SK-N-SH (cell line): ENCODE results near the gene PITPNB. TPM values are rescaled to one million over a fixed set of nuclear protein-coding genes. Genes with fewer than 3 reads are reported as not detected.

ENCODE experiments used
- CTCF ChIA-PET: fragments of 300-600, 350-600 bp; formaldehyde crosslinking; extraction: SDS; loops from one replicate; lab custom pipeline; 2021; lab: Yijun Ruan, JAX
- POLR2A ChIA-PET: fragments of 350-600 bp; sonication (Branson Sonifier 250); formaldehyde crosslinking; extraction: SDS; loops from one replicate; lab custom pipeline; 2020; ENCODE audit warnings: antibody characterized with exemption, inconsistent platforms; lab: Yijun Ruan, JAX
- DNase-seq: peaks from one replicate; pipeline ENCODE4 v3.0.0; 2012
- H2AFZ ChIP-seq: fragments of 200-600 bp; sonication (generic); 2 replicates; pipeline ENCODE4 v1.8.1; 2016; ENCODE audit warnings: antibody characterized with exemption, mild to moderate bottlenecking, low read depth
- H3F3A ChIP-seq: fragments of 200-600 bp; sonication (generic); replicated peaks from 2 replicates; pipeline ENCODE3; 2016; ENCODE audit warnings: antibody characterized with exemption, mild to moderate bottlenecking; ENCODE audit not compliant: insufficient read depth
- H3K27ac ChIP-seq, 2 experiments: fragments of 200-500 bp in 1 of 2; fragments of 200-600 bp in 1 of 2; sonication (Bioruptor generic) in 1 of 2; sonication (generic), shearing (Covaris generic) in 1 of 2; 2 replicates each; pipeline versions ENCODE4 v1.5.1 to v1.6.1; 2014 to 2016; ENCODE audit warnings: low read depth in 2 of 2, inconsistent platforms in 1 of 2, low read length in 1 of 2, mild to moderate bottlenecking in 1 of 2, mixed read lengths in 1 of 2
- H3K27me3 ChIP-seq: fragments of 200-600 bp; sonication (generic), shearing (Covaris generic); 2 replicates; pipeline ENCODE4 v1.6.1; 2016; ENCODE audit warnings: mixed run types; ENCODE audit not compliant: insufficient read depth
- H3K36me3 ChIP-seq, 2 experiments: fragments of 200-500 bp in 1 of 2; fragments of 200-600 bp in 1 of 2; sonication (Bioruptor generic) in 1 of 2; sonication (generic) in 1 of 2; replicated peaks in 1 of 2; 2 replicates each; pipeline versions ENCODE3 to v1.5.1; 2014 to 2016; ENCODE audit warnings: low read length in 1 of 2, mild to moderate bottlenecking in 1 of 2; ENCODE audit not compliant: insufficient read depth in 2 of 2, control insufficient read depth in 1 of 2
- H3K4me1 ChIP-seq, 2 experiments: fragments of 200-500 bp in 1 of 2; fragments of 200-600 bp in 1 of 2; sonication (Bioruptor generic) in 1 of 2; sonication (generic), shearing (Covaris generic) in 1 of 2; 2 replicates each; pipeline versions ENCODE4 v1.5.1 to v1.6.1; 2014 to 2016; ENCODE audit warnings: low read depth in 1 of 2, low read length in 1 of 2, mixed run types in 1 of 2; ENCODE audit not compliant: insufficient read depth in 2 of 2, control insufficient read depth in 1 of 2
- H3K4me2 ChIP-seq: fragments of 200-600 bp; sonication (generic), shearing (Covaris generic); 2 replicates; pipeline ENCODE4 v1.6.1; 2017; ENCODE audit warnings: mixed run types
- H3K4me3 ChIP-seq, 2 experiments: fragments of 200-500 bp in 1 of 2; fragments of 200-600 bp in 1 of 2; sonication (Bioruptor generic) in 1 of 2; sonication (generic), shearing (Covaris generic) in 1 of 2; 2 replicates each; pipeline versions ENCODE4 v1.5.1 to v1.8.1; 2014 to 2016; ENCODE audit warnings: low read depth in 2 of 2, inconsistent platforms in 1 of 2, low read length in 1 of 2, mild to moderate bottlenecking in 1 of 2, mixed read lengths in 1 of 2, moderate library complexity in 1 of 2
- H3K79me2 ChIP-seq: fragments of 200-600 bp; sonication (generic); 2 replicates; pipeline ENCODE4 v1.8.1; 2017; ENCODE audit warnings: mild to moderate bottlenecking; ENCODE audit not compliant: insufficient read depth
- H3K9ac ChIP-seq: fragments of 200-600 bp; sonication (generic); 2 replicates; pipeline ENCODE4 v1.6.1; 2017; ENCODE audit warnings: mixed run types
- H3K9me2 ChIP-seq: fragments of 200-600 bp; sonication (generic); 2 replicates; pipeline ENCODE4 v1.6.1; 2017; ENCODE audit warnings: mixed run types
- H3K9me3 ChIP-seq: fragments of 200-600 bp; sonication (generic); 2 replicates; pipeline ENCODE4 v1.6.1; 2017; ENCODE audit warnings: mixed run types, mild to moderate bottlenecking, moderate library complexity
- H4K20me1 ChIP-seq: fragments of 200-600 bp; sonication (generic); 2 replicates; pipeline ENCODE4 v1.6.1; 2017; ENCODE audit warnings: mild to moderate bottlenecking, mixed run types; ENCODE audit not compliant: insufficient read depth
- FOSL2 ChIP-seq: IDR thresholded peaks from 2 replicates; pipeline ENCODE4 v1.4.0; 2012; ENCODE audit warnings: low read depth, mild to moderate bottlenecking, moderate library complexity, borderline replicate concordance
- FOXJ3 ChIP-seq: sonication (generic); formaldehyde crosslinking; IDR thresholded peaks from 2 replicates; pipeline ENCODE4 v1.5.1; 2020; ENCODE audit warnings: mild to moderate bottlenecking, missing genetic modification reagents
- GABPA ChIP-seq: IDR thresholded peaks from 2 replicates; pipeline ENCODE4 v1.4.0; 2012; ENCODE audit warnings: low read depth, mild to moderate bottlenecking
- GATA2 ChIP-seq: sonication (generic); formaldehyde crosslinking; IDR thresholded peaks from 2 replicates; pipeline ENCODE4 v1.5.0; 2020; ENCODE audit warnings: mild to moderate bottlenecking, missing genetic modification reagents
- JUND ChIP-seq: IDR thresholded peaks from 2 replicates; pipeline ENCODE4 v1.4.0; 2012
- MEF2A ChIP-seq: IDR thresholded peaks from 2 replicates; pipeline ENCODE4 v1.4.0; 2012; ENCODE audit warnings: low read depth, borderline replicate concordance
- NRF1 ChIP-seq: IDR thresholded peaks from 2 replicates; pipeline ENCODE4 v1.6.1; 2012; ENCODE audit warnings: low read depth, mild to moderate bottlenecking, low read length
- POLR2AphosphoS5 ChIP-seq: IDR thresholded peaks from 2 replicates; pipeline ENCODE4 v1.6.1; 2012; ENCODE audit warnings: low read depth, low read length
- RCOR1 ChIP-seq: fragments of 150-350 bp; IDR thresholded peaks from 2 replicates; pipeline ENCODE4 v1.6.1; 2017; ENCODE audit warnings: antibody characterized with exemption, low read length
- RFX5 ChIP-seq: IDR thresholded peaks from 2 replicates; pipeline ENCODE4 v1.6.1; 2012; ENCODE audit warnings: mild to moderate bottlenecking, improper control_type of control experiment, low read length
- RXRA ChIP-seq: IDR thresholded peaks from 2 replicates; pipeline ENCODE4 v1.4.0; 2012; ENCODE audit warnings: low read depth, mild to moderate bottlenecking, borderline replicate concordance
- SIN3A ChIP-seq: IDR thresholded peaks from 2 replicates; pipeline ENCODE4 v1.6.1; 2012; ENCODE audit warnings: low read depth, mild to moderate bottlenecking, low read length, moderate library complexity, borderline replicate concordance
- SMC3 ChIP-seq: IDR thresholded peaks from 2 replicates; pipeline ENCODE4 v1.6.1; 2012; ENCODE audit warnings: low read depth, low read length, improper control_type of control experiment
- TAF1 ChIP-seq: IDR thresholded peaks from 2 replicates; pipeline ENCODE4 v1.6.1; 2012; ENCODE audit warnings: low read depth, mild to moderate bottlenecking, low read length, moderate library complexity, borderline replicate concordance
- TEAD4 ChIP-seq: IDR thresholded peaks from 2 replicates; pipeline ENCODE4 v1.4.0; 2012; ENCODE audit warnings: mild to moderate bottlenecking, borderline replicate concordance; ENCODE audit not compliant: insufficient read depth
- WGBS: methylation state at CpG from one replicate; pipeline ENCODE4 v1.1.6; 2017; ENCODE audit warnings: low lambda C conversion rate; 5-methylcytosine and 5-hydroxymethylcytosine counted together
- polyA plus RNA-seq, 3 experiments: library from polyadenylated mRNA; depleted of rRNA; stranded (reverse); fragments of >200 nt; gene quantifications; 2 replicates each; pipeline ENCODE4 v1.2.3, GENCODE V29; 2012
- TF ChIP-seq, protein P1 (sequence below): IDR thresholded peaks from 2 replicates; pipeline ENCODE4; 2012
- TF ChIP-seq, protein P2 (sequence below): fragments of 200-600 bp; sonication (generic); IDR thresholded peaks from 2 replicates; pipeline ENCODE4 v1.6.1; 2017; ENCODE audit warnings: antibody characterized with exemption, mild to moderate bottlenecking, moderate library complexity
- TF ChIP-seq, protein P3 (sequence below): fragments of 150-350 bp; IDR thresholded peaks from 2 replicates; pipeline ENCODE4 v1.6.1; 2016; ENCODE audit warnings: mild to moderate bottlenecking, low read depth, low read length
- TF ChIP-seq, protein P4 (sequence below): IDR thresholded peaks from 2 replicates; pipeline ENCODE4 v1.4.0; 2012; ENCODE audit warnings: low read depth, borderline replicate concordance
- TF ChIP-seq, protein P5 (sequence below): IDR thresholded peaks from 2 replicates; pipeline ENCODE4 v1.6.1; 2012; ENCODE audit warnings: mild to moderate bottlenecking, low read depth, low read length, moderate library complexity

Gene PITPNB
- polyA plus RNA-seq, 1 of the 3 experiments (the other 2 are of a cell fraction) = 32.3 TPM

DNA sequence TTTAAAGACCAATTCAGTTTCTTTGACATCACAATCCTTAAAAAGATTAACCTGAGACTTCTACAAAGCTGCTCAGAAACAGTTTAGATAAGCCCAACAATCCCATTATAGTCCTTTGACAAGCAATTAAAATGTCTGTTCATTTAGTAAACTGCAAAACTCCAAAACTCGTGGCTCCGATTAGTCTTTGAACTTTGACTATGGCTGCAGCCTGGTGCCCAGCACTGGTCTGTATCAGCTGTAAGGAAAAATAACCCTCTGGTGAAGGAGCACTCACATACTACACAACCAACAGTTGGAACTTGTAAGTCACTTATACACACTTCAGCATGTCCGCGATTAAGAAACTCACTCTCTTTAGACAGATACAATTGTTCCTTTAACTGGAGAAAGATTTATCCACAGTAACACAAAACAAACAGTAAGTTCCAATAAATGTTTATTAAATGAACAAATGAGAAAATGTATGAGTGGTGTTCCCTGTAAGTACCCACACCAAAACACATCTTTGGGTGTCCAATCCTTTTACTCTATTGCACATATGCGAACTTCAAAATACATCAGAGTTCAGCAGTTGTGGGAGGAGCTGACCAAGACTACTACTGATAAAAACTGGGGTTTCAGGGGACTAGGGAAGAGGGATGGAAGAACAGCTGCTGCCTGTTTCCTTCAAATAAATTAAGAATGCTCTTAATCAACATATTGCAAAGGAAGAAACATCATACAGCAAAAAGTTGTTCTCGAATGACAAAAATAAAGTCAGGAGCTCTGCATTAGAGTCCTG is 36.4 kb downstream of the PITPNB start:
- H3K79me2 ChIP-seq = peaks cover 56% of the 10 kb centered on the region
- ChIA-PET CTCF (interaction anchor here (0.5 to 30.2 kb wide), 7 partner anchors 8 to 478 kb away, joined by 3 to 630 read pairs (median 6); partner anchors contain the start of gene PITPNB), POLR2A (interaction anchor here (0.6 kb wide), 1 partner anchor 124 kb away, joined by 3 read pairs; no protein-coding TSS in a partner anchor)
- no peak for TF ChIP-seq RCOR1
- TF ChIP-seq SIN3A = no peak
- no peak for TF ChIP-seq RFX5
- TF ChIP-seq MEF2A = no peak
- no peak for TF ChIP-seq TEAD4
- TF ChIP-seq, protein P1, sequence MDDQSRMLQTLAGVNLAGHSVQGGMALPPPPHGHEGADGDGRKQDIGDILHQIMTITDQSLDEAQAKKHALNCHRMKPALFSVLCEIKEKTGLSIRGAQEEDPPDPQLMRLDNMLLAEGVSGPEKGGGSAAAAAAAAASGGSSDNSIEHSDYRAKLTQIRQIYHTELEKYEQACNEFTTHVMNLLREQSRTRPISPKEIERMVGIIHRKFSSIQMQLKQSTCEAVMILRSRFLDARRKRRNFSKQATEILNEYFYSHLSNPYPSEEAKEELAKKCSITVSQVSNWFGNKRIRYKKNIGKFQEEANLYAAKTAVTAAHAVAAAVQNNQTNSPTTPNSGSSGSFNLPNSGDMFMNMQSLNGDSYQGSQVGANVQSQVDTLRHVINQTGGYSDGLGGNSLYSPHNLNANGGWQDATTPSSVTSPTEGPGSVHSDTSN = no peak
- TF ChIP-seq, protein P2, sequence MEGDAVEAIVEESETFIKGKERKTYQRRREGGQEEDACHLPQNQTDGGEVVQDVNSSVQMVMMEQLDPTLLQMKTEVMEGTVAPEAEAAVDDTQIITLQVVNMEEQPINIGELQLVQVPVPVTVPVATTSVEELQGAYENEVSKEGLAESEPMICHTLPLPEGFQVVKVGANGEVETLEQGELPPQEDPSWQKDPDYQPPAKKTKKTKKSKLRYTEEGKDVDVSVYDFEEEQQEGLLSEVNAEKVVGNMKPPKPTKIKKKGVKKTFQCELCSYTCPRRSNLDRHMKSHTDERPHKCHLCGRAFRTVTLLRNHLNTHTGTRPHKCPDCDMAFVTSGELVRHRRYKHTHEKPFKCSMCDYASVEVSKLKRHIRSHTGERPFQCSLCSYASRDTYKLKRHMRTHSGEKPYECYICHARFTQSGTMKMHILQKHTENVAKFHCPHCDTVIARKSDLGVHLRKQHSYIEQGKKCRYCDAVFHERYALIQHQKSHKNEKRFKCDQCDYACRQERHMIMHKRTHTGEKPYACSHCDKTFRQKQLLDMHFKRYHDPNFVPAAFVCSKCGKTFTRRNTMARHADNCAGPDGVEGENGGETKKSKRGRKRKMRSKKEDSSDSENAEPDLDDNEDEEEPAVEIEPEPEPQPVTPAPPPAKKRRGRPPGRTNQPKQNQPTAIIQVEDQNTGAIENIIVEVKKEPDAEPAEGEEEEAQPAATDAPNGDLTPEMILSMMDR = no peak
- TF ChIP-seq POLR2AphosphoS5 = no peak
- no peak for TF ChIP-seq JUND
- no peak for TF ChIP-seq FOXJ3
- no peak for TF ChIP-seq GATA2 (CRISPR knock-in tag)
- no peak for TF ChIP-seq SMC3
- TF ChIP-seq, protein P3, sequence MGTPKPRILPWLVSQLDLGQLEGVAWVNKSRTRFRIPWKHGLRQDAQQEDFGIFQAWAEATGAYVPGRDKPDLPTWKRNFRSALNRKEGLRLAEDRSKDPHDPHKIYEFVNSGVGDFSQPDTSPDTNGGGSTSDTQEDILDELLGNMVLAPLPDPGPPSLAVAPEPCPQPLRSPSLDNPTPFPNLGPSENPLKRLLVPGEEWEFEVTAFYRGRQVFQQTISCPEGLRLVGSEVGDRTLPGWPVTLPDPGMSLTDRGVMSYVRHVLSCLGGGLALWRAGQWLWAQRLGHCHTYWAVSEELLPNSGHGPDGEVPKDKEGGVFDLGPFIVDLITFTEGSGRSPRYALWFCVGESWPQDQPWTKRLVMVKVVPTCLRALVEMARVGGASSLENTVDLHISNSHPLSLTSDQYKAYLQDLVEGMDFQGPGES = no peak
- TF ChIP-seq RXRA = no peak
- TF ChIP-seq GABPA = no peak
- TF ChIP-seq FOSL2 = no peak
- TF ChIP-seq NRF1 = no peak
- TF ChIP-seq, protein P4, sequence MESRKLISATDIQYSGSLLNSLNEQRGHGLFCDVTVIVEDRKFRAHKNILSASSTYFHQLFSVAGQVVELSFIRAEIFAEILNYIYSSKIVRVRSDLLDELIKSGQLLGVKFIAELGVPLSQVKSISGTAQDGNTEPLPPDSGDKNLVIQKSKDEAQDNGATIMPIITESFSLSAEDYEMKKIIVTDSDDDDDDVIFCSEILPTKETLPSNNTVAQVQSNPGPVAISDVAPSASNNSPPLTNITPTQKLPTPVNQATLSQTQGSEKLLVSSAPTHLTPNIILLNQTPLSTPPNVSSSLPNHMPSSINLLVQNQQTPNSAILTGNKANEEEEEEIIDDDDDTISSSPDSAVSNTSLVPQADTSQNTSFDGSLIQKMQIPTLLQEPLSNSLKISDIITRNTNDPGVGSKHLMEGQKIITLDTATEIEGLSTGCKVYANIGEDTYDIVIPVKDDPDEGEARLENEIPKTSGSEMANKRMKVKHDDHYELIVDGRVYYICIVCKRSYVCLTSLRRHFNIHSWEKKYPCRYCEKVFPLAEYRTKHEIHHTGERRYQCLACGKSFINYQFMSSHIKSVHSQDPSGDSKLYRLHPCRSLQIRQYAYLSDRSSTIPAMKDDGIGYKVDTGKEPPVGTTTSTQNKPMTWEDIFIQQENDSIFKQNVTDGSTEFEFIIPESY = no peak
- TF ChIP-seq, protein P5, sequence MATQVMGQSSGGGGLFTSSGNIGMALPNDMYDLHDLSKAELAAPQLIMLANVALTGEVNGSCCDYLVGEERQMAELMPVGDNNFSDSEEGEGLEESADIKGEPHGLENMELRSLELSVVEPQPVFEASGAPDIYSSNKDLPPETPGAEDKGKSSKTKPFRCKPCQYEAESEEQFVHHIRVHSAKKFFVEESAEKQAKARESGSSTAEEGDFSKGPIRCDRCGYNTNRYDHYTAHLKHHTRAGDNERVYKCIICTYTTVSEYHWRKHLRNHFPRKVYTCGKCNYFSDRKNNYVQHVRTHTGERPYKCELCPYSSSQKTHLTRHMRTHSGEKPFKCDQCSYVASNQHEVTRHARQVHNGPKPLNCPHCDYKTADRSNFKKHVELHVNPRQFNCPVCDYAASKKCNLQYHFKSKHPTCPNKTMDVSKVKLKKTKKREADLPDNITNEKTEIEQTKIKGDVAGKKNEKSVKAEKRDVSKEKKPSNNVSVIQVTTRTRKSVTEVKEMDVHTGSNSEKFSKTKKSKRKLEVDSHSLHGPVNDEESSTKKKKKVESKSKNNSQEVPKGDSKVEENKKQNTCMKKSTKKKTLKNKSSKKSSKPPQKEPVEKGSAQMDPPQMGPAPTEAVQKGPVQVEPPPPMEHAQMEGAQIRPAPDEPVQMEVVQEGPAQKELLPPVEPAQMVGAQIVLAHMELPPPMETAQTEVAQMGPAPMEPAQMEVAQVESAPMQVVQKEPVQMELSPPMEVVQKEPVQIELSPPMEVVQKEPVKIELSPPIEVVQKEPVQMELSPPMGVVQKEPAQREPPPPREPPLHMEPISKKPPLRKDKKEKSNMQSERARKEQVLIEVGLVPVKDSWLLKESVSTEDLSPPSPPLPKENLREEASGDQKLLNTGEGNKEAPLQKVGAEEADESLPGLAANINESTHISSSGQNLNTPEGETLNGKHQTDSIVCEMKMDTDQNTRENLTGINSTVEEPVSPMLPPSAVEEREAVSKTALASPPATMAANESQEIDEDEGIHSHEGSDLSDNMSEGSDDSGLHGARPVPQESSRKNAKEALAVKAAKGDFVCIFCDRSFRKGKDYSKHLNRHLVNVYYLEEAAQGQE = no peak
- TF ChIP-seq TAF1 = no peak
- DNase-seq = no peak
- H3K9ac ChIP-seq = no peak overlapping the region
- H3K9me2 ChIP-seq = no peaks in the 10 kb centered on the region
- peaks cover 9 to 48% of the 10 kb centered on the region in 2 experiments for H3K4me1 ChIP-seq
- 95% methylated on average over 6 of the region's 6 CpGs for WGBS
- H3K4me3 ChIP-seq = no peak overlapping the region
- H2AFZ ChIP-seq = no peak overlapping the region
- H4K20me1 ChIP-seq = peaks cover 45% of the 10 kb centered on the region
- H3K27me3 ChIP-seq = no peaks in the 10 kb centered on the region
- no peaks in the 10 kb centered on the region for H3K9me3 ChIP-seq
- peaks cover 35% of the 10 kb centered on the region for H3F3A ChIP-seq
- peak overlapping the region in 1 of 2 experiments; percentile 47; a peak in 3 of 4 replicates for H3K27ac ChIP-seq
- peaks cover 29 to 59% of the 10 kb centered on the region in 2 experiments for H3K36me3 ChIP-seq
- no peak overlapping the region for H3K4me2 ChIP-seq
